Measurements from ENCODE around the gene COL23A1.

COL23A1 gene

DNA sequence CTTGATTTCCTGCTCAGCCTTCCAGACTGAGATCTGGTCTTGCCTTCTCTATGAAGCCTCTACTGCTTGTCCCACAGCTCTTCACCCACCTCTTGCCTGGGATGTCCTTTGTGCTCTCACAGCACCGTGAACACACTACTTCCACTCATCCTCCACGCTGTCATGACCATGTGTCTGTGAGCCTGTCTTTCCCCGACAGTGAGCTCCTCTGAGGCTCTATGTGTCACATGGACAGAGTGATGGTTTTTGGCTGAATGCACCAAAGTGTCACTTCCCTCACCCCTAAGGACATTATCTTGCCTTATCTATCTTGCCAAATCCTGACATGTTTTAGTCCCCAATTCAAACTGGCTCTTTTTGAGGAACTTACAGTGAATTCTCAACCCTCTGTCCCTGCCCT is 368.9 kb downstream of the COL23A1 start:
- H3K27ac ChIP-seq (ENCODE audit: extremely low read depth, low read depth, low read length) = no peak overlapping the region
- H3K9me3 ChIP-seq (ENCODE audit: control insufficient read depth, insufficient read depth, low read depth, low read length) = no peaks in the 10 kb centered on the region
- POLR2A ChIA-PET = interaction anchor here (0.9 to 2.0 kb wide), 3 partner anchors 9 to 13 kb away, joined by 4 to 7 read pairs (median 6); partner anchors contain the start of gene PHYKPL
- H3K4me3 ChIP-seq (ENCODE audit: low read depth, low read length) = no peak overlapping the region
- H3K4me1 ChIP-seq (ENCODE audit: control insufficient read depth, insufficient read depth, low read length) = no peaks in the 10 kb centered on the region
- TF ChIP-seq ZNF510 (tag by site-specific recombination; IDR thresholded peaks at IDR 0.05; ENCODE audit: insufficient replicate concordance) (no peak), ZBTB8A (tag by site-specific recombination; IDR thresholded peaks at IDR 0.05) (no peak), ZNF792 (tag by site-specific recombination; IDR thresholded peaks at IDR 0.05) (no peak), ZNF423 (tag by site-specific recombination; IDR thresholded peaks at IDR 0.05) (no peak), ZNF112 (tag by site-specific recombination; IDR thresholded peaks at IDR 0.05) (no peak), ZNF391 (tag by site-specific recombination; IDR thresholded peaks at IDR 0.05; ENCODE audit: borderline replicate concordance, low read depth) (no peak), YY1 (tag by site-specific recombination; IDR thresholded peaks at IDR 0.05) (no peak)
- CTCF ChIA-PET = no interaction called here
- peaks cover 32 to 74% of the 10 kb centered on the region in 2 experiments for H3K36me3 ChIP-seq (ENCODE audit: control insufficient read depth in 2 of 2, insufficient read depth in 1 of 2, low read length in 2 of 2)

DNA sequence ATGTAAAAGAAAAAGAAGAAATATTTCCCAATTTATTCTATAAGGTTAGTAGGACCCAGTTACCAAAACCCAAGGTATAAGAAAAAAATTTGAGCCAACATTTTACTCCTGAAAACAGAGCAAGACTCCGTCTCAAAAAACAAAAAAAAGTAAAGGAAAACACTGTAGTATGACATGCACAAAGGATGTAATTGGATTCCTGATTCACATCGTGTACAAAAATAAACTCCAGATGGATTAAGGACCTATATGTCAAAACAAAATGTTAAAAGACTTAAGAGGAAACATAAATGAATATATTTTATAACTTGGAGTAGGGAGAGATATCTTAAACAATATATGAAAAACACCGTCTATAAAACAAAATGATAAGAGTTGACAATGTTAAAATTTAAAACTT is 371.4 kb downstream of the COL23A1 start:
- Histone ChIP-seq H3K4me3 (ENCODE audit: low read depth, low read length) (no peak overlapping the region), H3K9me3 (ENCODE audit: control insufficient read depth, insufficient read depth, low read depth, low read length) (no peaks in the 10 kb centered on the region), H3K36me3 (ENCODE audit: control insufficient read depth in 2 of 2, insufficient read depth in 1 of 2, low read length in 2 of 2) (peaks cover 35 to 78% of the 10 kb centered on the region in 2 experiments), H3K27ac (ENCODE audit: extremely low read depth, low read depth, low read length) (no peak overlapping the region), H3K4me1 (ENCODE audit: control insufficient read depth, insufficient read depth, low read length) (no peaks in the 10 kb centered on the region)
- ChIA-PET CTCF (interaction anchor here (0.8 kb wide), 1 partner anchor 11 kb away, joined by 3 read pairs; no protein-coding TSS in a partner anchor), POLR2A (no interaction called here)
- TF ChIP-seq, protein P1, sequence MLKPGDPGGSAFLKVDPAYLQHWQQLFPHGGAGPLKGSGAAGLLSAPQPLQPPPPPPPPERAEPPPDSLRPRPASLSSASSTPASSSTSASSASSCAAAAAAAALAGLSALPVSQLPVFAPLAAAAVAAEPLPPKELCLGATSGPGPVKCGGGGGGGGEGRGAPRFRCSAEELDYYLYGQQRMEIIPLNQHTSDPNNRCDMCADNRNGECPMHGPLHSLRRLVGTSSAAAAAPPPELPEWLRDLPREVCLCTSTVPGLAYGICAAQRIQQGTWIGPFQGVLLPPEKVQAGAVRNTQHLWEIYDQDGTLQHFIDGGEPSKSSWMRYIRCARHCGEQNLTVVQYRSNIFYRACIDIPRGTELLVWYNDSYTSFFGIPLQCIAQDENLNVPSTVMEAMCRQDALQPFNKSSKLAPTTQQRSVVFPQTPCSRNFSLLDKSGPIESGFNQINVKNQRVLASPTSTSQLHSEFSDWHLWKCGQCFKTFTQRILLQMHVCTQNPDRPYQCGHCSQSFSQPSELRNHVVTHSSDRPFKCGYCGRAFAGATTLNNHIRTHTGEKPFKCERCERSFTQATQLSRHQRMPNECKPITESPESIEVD (tag by site-specific recombination; IDR thresholded peaks at IDR 0.05) = peak; percentile 54; the same call in 1 of the 2 replicates
- TF ChIP-seq OVOL3 (tag by site-specific recombination; IDR thresholded peaks at IDR 0.05) = no peak

DNA sequence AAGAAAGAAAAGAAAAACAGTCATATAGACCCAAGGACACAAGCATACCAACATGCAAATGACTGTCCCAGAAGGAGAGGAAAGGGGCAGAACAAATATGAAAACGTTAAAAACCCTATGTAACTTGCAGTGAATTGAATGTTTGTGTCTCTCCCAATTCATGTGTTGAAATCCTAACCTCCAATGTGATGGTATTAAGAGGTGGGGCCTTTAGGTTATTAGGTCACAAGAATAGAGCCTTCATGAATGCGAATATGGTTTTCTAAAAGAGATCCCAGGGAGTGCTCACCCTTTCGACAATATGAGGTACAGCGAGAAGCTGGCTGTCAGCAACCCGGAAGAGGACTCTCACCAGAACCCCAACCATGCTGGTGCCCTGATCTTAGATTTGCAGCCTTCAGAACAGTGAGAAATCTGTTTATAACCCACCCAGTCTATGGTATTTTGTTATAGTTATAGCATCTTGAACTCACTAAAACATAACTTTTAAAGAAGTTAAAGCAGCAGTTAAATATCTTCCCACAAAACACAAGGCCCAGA is 371.9 kb downstream of the COL23A1 start:
- TF ChIP-seq, protein P2, sequence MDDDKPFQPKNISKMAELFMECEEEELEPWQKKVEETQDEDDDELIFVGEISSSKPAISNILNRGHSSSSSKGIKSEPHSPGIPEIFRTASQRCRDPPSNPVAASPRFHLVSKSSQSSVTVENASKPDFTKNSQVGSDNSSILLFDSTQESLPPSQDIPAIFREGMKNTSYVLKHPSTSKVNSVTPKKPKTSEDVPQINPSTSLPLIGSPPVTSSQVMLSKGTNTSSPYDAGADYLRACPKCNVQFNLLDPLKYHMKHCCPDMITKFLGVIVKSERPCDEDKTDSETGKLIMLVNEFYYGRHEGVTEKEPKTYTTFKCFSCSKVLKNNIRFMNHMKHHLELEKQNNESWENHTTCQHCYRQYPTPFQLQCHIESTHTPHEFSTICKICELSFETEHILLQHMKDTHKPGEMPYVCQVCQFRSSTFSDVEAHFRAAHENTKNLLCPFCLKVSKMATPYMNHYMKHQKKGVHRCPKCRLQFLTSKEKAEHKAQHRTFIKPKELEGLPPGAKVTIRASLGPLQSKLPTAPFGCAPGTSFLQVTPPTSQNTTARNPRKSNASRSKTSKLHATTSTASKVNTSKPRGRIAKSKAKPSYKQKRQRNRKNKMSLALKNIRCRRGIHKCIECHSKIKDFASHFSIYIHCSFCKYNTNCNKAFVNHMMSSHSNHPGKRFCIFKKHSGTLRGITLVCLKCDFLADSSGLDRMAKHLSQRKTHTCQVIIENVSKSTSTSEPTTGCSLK (tag by site-specific recombination; IDR thresholded peaks at IDR 0.05) = no peak
- no peak for TF ChIP-seq KLF16 (tag by site-specific recombination; IDR thresholded peaks at IDR 0.05)
- TF ChIP-seq ZNF202 (tag by site-specific recombination; IDR thresholded peaks at IDR 0.05; ENCODE audit: borderline replicate concordance) = no peak
- no peak for TF ChIP-seq ZNF19 (tag by site-specific recombination; IDR thresholded peaks at IDR 0.05; ENCODE audit: low read depth)
- TF ChIP-seq, protein P3, sequence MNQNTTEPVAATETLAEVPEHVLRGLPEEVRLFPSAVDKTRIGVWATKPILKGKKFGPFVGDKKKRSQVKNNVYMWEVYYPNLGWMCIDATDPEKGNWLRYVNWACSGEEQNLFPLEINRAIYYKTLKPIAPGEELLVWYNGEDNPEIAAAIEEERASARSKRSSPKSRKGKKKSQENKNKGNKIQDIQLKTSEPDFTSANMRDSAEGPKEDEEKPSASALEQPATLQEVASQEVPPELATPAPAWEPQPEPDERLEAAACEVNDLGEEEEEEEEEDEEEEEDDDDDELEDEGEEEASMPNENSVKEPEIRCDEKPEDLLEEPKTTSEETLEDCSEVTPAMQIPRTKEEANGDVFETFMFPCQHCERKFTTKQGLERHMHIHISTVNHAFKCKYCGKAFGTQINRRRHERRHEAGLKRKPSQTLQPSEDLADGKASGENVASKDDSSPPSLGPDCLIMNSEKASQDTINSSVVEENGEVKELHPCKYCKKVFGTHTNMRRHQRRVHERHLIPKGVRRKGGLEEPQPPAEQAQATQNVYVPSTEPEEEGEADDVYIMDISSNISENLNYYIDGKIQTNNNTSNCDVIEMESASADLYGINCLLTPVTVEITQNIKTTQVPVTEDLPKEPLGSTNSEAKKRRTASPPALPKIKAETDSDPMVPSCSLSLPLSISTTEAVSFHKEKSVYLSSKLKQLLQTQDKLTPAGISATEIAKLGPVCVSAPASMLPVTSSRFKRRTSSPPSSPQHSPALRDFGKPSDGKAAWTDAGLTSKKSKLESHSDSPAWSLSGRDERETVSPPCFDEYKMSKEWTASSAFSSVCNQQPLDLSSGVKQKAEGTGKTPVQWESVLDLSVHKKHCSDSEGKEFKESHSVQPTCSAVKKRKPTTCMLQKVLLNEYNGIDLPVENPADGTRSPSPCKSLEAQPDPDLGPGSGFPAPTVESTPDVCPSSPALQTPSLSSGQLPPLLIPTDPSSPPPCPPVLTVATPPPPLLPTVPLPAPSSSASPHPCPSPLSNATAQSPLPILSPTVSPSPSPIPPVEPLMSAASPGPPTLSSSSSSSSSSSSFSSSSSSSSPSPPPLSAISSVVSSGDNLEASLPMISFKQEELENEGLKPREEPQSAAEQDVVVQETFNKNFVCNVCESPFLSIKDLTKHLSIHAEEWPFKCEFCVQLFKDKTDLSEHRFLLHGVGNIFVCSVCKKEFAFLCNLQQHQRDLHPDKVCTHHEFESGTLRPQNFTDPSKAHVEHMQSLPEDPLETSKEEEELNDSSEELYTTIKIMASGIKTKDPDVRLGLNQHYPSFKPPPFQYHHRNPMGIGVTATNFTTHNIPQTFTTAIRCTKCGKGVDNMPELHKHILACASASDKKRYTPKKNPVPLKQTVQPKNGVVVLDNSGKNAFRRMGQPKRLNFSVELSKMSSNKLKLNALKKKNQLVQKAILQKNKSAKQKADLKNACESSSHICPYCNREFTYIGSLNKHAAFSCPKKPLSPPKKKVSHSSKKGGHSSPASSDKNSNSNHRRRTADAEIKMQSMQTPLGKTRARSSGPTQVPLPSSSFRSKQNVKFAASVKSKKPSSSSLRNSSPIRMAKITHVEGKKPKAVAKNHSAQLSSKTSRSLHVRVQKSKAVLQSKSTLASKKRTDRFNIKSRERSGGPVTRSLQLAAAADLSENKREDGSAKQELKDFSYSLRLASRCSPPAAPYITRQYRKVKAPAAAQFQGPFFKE (tag by site-specific recombination; IDR thresholded peaks at IDR 0.05; ENCODE audit: borderline replicate concordance) = no peak
- 0 out of 2 replicates have a peak, but pooled peaks have one; percentile 23 for TF ChIP-seq ZNF660 (tag by site-specific recombination; IDR thresholded peaks at IDR 0.05)
- POLR2A ChIA-PET = no interaction called here
- CTCF ChIA-PET = no interaction called here
- Histone ChIP-seq H3K27ac (ENCODE audit: extremely low read depth, low read depth, low read length) (no peak overlapping the region), H3K4me1 (ENCODE audit: control insufficient read depth, insufficient read depth, low read length) (no peaks in the 10 kb centered on the region), H3K4me3 (ENCODE audit: low read depth, low read length) (no peak overlapping the region), H3K36me3 (ENCODE audit: control insufficient read depth in 2 of 2, insufficient read depth in 1 of 2, low read length in 2 of 2) (peaks cover 35 to 78% of the 10 kb centered on the region in 2 experiments), H3K9me3 (ENCODE audit: control insufficient read depth, insufficient read depth, low read depth, low read length) (no peaks in the 10 kb centered on the region)

Data from HEK293 (cell line).